Caki2 (cell line): ENCODE data around the gene MTMR3. TPM values are rescaled to one million over a fixed set of nuclear protein-coding genes. Genes with fewer than 3 reads are reported as not detected.
"Not testable (repeated sequence)": the region's sequence is repeated elsewhere in the genome, so short reads cannot be mapped to it uniquely, and the experiment has no call there.

ENCODE experiments used
- DNase-seq: peaks from one replicate; pipeline ENCODE4 v3.0.0-alpha.2; 2015; ENCODE audit warnings: low read depth
- in situ Hi-C: cut with HindIII; loops from 2 replicates; pipeline ENCODE4 v1.10.0; 2016; ENCODE audit warnings: low sequenced_read_pairs, low pct_unique_long_range_greater_than_20kb, mixed read lengths
- total RNA-seq: library from RNA; depleted of rRNA; stranded (reverse); fragments of >200 nt; shearing (Covaris generic); gene quantifications from 2 replicates; pipeline ENCODE4 v1.2.3, GENCODE V29; 2014; ENCODE audit warnings: low replicate concordance

MTMR3 gene
- total RNA-seq, 1 experiment from 2014 or later, result 34.4 TPM

DNA sequence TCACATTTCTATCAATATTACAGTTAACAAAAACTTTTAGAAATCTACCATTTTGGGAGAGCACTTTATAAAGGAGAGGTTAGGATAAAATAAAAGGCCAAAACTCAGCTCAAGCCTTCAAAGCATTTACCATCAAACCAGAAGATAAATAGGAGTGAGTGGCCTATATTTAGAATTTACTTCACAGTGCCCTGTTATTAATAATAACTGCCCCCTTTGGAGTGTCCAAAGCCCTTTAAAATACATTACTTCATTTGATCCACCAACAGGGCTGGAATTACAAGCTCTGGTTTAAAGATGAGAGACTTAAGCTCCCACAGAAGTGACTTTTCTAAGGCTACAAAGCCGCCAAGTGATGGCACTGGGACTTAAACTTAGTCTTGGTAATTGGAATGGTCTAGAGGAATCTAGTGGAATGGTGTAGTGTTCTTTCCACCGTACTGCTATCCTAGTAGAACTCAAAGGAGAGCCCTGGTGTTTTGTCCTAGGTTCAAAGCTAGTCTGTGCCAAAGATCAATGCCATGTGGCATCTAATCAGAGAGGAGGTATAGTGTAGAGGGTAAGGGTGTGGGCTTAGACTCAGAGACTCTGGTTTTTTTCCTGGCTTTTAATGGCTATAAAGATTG is 21.2 kb upstream of the MTMR3 start:
- in situ Hi-C loops, result no loop called here
- no peak for DNase-seq

GRCh38 chr22:29865572-29865971 is 17.4 kb upstream of the MTMR3 start:
- in situ Hi-C loops, DNase-seq: not testable (repeated sequence)

DNA sequence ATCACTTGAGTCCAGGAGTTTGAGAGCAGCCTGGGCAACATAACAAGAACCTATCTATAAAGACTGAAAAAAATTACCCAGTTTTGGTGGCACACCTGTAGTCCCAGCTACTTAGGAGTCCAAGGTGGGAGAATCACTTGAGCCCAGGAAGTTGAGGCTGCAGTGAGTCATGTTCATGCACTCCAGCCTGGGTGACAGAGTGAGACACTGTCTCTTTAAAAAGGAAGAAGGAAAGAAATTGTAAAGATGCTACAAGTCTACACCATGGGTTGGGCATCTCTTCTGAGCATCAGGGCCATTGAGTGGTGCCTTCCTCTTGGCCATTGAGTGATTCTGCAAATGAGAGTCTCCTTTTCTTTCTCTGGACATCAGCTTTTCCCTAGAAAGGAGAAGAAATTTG is 15.7 kb upstream of the MTMR3 start:
- in situ Hi-C loops, result no loop called here
- no peak for DNase-seq

DNA sequence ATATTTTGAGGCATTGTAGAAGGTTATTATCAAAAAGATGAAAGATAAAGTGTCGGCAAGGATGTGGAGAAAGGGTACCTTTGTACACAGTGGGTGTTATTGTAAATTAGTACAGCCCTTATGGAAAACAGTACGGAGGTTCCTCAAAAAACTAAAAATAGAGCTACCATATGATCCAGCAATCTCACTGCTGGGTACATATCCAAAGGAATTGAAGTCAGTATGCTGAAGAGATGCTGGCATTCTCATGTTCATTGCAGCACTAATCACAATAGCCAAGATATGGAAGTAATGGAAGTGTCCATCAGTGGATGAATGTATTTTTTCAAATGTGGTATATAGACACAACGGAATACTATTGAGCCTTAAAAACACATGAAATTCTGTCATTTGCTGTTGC is 15.1 kb upstream of the MTMR3 start:
- no peak for DNase-seq
- in situ Hi-C loops, result no loop called here

GRCh38 chr22:29870574-29870973 is 12.4 kb upstream of the MTMR3 start:
- DNase-seq, result no peak
- in situ Hi-C loops, result no loop called here

- in situ Hi-C loops, result no loop called here
- no peak for DNase-seq
Observed at GRCh38 chr22:29871684-29872083, 11.3 kb upstream of the MTMR3 start.

DNA sequence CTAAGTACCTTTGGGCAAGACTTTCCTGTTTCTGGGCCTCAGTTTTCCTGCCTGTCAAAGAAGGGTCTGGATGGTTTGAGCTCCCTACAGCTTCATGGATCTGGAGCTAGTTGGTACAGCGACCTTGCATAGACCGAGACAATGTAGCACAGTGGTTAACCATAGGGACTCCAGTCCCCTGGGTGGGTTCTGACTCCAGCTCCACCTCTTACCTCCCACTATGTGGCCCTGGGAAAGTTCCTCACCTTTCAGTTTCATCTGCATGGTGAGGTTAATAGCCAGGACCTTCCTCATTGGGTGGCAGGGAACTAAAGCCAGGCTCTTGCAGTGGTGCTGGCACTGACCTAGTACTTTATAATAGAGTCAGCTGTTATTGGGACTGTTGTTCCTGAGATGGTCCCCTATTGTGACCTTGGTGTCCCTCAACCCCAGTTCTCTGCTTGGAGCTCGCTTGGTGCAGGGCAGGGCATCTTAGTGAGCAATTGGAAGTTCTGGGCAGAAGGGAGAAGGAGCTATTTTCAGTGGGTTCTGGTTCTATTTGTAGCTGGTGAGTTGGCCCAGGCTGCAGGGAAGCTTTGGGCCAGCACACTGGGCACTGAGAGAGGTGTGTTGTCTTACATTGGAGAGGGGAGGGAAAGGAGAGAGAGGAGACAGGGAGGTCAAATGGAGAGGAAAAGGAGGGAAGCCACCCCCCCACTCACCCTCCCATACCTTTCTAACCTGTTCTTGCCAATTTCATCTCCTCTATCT is 10.7 kb upstream of the MTMR3 start:
- in situ Hi-C loops, result no loop called here
- DNase-seq, result no peak

- DNase-seq, result no peak
- in situ Hi-C loops, result no loop called here
Observed at GRCh38 chr22:29872989-29873388, 10.0 kb upstream of the MTMR3 start.

GRCh38 chr22:29873943-29874342 is 9.0 kb upstream of the MTMR3 start:
- in situ Hi-C loops, result no loop called here
- no peak for DNase-seq

DNA sequence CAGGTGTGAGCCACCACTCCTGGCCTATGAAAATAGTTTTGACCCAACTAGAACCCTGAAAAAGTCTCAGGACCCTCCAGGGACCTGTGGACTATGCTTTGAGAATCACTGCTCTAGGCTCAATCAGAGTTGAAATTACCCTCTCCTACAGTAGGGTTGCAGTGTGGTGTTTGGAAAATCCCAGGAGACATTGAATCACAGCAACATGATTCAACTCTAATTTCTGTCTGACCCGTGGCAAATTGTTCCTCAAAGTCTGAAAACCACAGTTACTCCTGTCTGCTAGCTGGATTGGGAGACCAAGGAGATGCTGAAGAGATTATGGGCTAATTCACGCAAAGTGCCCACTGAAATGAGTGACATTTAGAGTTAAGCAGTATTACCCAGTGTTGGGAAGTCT is 5.4 kb upstream of the MTMR3 start:
- no peak for DNase-seq
- in situ Hi-C loops, result no loop called here

DNA sequence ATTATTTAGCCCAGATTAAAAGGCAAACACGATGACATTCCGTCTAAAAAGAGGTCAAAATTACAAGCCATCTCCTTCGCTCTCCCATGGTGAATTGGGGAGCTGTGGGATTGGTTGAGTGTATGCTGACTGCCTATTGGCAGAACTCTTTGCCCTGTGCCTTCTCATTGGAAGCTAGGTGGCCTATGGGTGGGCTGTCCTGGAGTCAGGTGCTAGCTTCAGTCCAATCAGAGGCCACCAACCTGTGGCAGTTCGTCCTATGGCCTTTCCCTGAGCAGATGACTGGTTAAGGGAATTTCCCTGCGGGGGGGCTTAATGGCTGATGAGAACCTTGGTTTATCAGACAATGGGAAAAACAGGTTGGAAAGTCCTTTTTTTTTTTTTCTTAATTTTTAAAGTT is 3.2 kb upstream of the MTMR3 start:
- peak; percentile 27 for DNase-seq
- in situ Hi-C loops, result no loop called here

DNA sequence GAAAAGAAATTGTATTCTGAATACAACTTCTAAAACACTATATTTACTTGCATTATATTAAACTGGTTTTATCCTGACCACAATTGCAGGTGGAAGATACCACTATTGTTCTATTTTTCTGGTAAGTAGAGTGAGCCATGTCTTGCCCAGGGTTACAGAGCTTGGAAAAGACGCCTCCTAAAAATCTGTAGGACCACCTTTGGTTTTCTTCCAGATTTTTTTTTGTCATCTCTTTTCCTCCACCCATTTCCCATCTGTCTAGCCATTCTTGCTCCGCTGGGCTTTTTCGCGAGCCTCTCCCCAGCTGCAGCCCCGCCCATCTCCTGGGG is 294 bp upstream of the MTMR3 start:
- in situ Hi-C loops, result no loop called here
- DNase-seq, result no peak

DNA sequence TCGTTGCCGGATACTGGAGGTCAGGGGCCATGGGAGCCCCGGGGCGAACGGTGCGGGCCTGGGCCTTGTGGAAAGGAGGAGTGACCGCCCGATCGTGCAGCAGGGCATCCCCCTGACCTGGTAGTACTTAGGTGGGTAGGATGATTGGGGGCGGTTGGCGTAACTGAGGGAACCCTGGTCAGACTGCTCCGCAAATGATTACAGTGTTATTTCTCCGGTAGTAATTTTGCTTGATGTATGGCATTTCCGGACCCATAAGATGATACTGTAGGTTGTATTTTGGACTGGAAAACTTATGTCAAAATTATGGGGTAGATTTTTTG is 762 bp downstream of the MTMR3 start:
- no peak for DNase-seq
- in situ Hi-C loops, result no loop called here

GRCh38 chr22:29885610-29886009 is 2.6 kb downstream of the MTMR3 start:
- DNase-seq, result no peak
- in situ Hi-C loops, result no loop called here

GRCh38 chr22:29886596-29886995 is 3.6 kb downstream of the MTMR3 start:
- no peak for DNase-seq
- in situ Hi-C loops, result no loop called here

GRCh38 chr22:29887358-29887757 is 4.4 kb downstream of the MTMR3 start:
- in situ Hi-C loops, result no loop called here
- DNase-seq, result no peak

DNA sequence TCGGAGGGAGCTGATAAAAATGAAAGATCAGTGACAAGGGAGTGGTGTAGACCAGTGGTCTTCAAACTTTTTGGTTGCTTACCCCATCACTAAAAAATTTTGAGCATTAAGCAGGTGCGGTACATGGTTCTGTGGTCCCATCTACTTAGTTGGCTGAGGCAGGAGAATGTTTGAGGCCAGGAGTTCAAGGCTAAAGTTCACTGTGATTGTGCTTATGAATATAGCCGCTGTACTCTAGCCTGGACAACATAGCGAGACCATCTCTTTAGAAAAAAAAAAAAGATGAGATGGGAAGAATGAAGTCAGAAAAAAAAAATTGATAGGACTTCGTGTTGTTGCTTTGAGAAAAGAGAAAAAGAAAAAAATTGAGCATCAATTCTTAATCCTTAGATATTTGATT is 7.8 kb downstream of the MTMR3 start:
- no peak for DNase-seq
- in situ Hi-C loops, result no loop called here

GRCh38 chr22:29892315-29893156 is 9.6 kb downstream of the MTMR3 start:
- in situ Hi-C loops, result no loop called here
- no peak for DNase-seq

DNA sequence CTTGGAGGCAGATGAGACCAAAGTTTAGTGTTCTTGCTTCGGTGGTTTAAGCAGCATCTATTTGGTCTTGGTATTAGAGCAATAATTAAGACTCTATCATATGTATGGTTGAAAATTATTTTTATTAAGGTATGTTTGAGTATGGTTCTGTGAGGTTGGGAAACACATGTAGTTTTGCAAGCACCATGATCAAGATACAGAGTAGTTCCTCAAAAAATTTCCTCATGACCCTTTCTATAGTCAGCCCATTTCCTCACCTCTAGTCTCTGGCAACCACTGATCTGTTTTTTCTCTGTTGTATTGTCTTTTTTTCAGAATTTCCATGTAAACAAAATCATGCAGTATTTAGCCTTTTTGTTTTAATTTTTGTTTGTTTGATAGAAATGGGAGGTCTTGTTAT is 18.4 kb downstream of the MTMR3 start:
- no peak for DNase-seq
- in situ Hi-C loops, result no loop called here

- no peak for DNase-seq
- in situ Hi-C loops, result no loop called here
Observed at GRCh38 chr22:29903371-29903770, 20.4 kb downstream of the MTMR3 start.
